Tibial artery (tissue), 4 donors: ENCODE data around the gene ATPAF1.

ENCODE experiments used
- DNase-seq, 2 donors: peaks; one replicate each; pipeline ENCODE4 v3.0.0-alpha.2; 2019
- H3K27ac ChIP-seq, 2 donors: fragments of 200-600 bp; sonication (generic) in 1 of 2; 1 replicate in 1 of 2; 2 replicates in 1 of 2; pipeline ENCODE4 v1.5.1; 2018 to 2019; ENCODE audit warnings: mild to moderate bottlenecking in 1 of 2
- H3K27me3 ChIP-seq, 2 donors: fragments of 200-600 bp; sonication (generic) in 1 of 2; one replicate each; pipeline versions ENCODE4 v1.5.1 to v1.6.0; 2016 to 2019
- H3K36me3 ChIP-seq, 3 donors: fragments of 200-600 bp; sonication (generic) in 2 of 3; one replicate each; pipeline ENCODE4 v1.5.1; 2016 to 2019; ENCODE audit warnings: mild to moderate bottlenecking in 2 of 3
- H3K4me1 ChIP-seq, 4 donors: fragments of 200-600 bp; sonication (generic) in 2 of 4; 1 replicate in 3 of 4; 2 replicates in 1 of 4; pipeline ENCODE4 v1.5.1; 2016 to 2019
- H3K4me3 ChIP-seq, 2 donors: fragments of 200-600 bp; sonication (generic) in 1 of 2; 1 replicate in 1 of 2; 2 replicates in 1 of 2; pipeline ENCODE4 v1.5.1; 2018 to 2019; ENCODE audit warnings: mild to moderate bottlenecking in 2 of 2
- H3K9me3 ChIP-seq, 3 donors: fragments of 200-600 bp; sonication (generic) in 1 of 3; one replicate each; pipeline ENCODE4 v1.5.1; 2016 to 2019
- intact Hi-C: fragments of 100-400 bp; cut with DNase I; formaldehyde crosslinking; loops from one replicate; pipeline ENCODE4 v1.15.0; 2023; ENCODE audit warnings: low total_unique reads
- TF ChIP-seq, protein P1 (sequence below), 2 experiments: fragments of 200-600 bp in 1 of 2; fragments of 450-650 bp in 1 of 2; IDR thresholded peaks; one replicate each; pipeline ENCODE4 v1.5.1; 2017 to 2019; ENCODE audit warnings: antibody characterized with exemption in 2 of 2, mild to moderate bottlenecking in 1 of 2, moderate library complexity in 1 of 2

Gene ATPAF1

DNA sequence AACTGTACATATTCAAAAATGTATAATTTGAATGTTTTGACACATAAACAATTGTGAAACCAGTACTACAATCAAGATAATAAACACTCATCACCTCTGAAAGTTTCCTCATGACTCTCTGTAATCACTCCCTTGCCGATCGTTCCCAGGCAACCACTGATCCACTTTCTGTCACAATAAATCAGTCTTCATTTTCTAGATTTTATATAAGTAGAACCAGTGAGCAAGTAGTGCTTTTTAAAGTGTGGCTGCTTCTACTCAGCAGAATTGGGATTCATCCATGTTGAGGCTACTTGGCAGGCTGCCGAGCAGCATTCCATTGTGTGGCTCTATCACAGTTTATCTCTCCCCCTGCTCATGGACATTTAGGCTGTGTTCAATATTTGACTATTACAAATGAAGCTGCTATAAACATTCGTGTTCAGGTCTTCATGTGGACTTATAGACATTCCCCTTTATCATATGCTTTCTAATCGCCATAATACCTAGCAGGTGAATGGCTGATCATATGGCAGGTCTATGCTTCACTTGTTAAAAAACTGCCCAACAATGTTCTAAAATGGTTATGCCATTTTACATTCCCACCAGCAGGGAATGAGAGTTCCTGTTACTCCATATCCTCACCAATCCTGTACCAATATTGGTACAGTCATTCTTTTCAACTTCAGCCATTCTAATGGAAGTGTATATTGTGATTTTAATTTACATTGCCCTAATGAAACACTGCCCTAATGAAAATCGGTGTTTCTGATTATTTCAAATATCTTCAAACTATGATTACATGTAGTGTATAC is 24.0 kb upstream of the ATPAF1 start:
- intact Hi-C loops, result no loop called here
- Histone ChIP-seq H3K4me1 (peaks cover 0 to 13% (median 3%) of the 10 kb centered on the region in 4 donors), H3K27ac (no peak overlapping the region), H3K4me3 (no peak overlapping the region), H3K9me3 (no peaks in the 10 kb centered on the region), H3K36me3 (peaks cover 53 to 62% (median 58%) of the 10 kb centered on the region in 3 donors), H3K27me3 (no peaks in the 10 kb centered on the region)
- TF ChIP-seq, protein P1, sequence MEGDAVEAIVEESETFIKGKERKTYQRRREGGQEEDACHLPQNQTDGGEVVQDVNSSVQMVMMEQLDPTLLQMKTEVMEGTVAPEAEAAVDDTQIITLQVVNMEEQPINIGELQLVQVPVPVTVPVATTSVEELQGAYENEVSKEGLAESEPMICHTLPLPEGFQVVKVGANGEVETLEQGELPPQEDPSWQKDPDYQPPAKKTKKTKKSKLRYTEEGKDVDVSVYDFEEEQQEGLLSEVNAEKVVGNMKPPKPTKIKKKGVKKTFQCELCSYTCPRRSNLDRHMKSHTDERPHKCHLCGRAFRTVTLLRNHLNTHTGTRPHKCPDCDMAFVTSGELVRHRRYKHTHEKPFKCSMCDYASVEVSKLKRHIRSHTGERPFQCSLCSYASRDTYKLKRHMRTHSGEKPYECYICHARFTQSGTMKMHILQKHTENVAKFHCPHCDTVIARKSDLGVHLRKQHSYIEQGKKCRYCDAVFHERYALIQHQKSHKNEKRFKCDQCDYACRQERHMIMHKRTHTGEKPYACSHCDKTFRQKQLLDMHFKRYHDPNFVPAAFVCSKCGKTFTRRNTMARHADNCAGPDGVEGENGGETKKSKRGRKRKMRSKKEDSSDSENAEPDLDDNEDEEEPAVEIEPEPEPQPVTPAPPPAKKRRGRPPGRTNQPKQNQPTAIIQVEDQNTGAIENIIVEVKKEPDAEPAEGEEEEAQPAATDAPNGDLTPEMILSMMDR (IDR thresholded peaks at IDR 0.05), result no peak
- no peak for DNase-seq

DNA sequence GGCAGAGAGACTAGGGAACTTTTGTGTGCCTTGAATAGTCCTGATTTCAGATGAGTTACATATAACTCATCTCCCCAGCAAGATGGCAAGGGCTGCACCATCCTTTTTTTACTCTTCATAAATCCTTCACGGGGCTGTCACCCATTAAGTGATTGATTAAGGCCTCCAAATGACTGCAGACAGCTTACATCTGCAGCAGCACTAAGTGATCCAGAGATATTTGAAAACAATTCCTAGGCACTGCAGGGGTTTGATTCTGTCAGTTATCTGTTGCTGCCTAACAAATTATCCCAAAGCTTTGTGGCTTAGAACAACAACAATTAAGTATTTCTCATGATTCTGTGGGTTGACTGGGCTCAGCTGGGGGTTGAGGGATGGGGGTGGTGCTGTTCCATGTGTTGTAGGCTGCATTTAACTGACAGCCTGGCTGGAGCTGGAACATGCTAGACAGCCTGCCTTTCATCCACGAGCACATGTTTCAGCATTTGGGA is 22.8 kb upstream of the ATPAF1 start:
- no peak overlapping the region for H3K27ac ChIP-seq
- no peaks in the 10 kb centered on the region for H3K27me3 ChIP-seq
- H3K4me3 ChIP-seq, result no peak overlapping the region
- no peak for DNase-seq
- peaks cover 0 to 16% (median 5%) of the 10 kb centered on the region in 4 donors for H3K4me1 ChIP-seq
- TF ChIP-seq, protein P1 (IDR thresholded peaks at IDR 0.05), result no peak
- H3K9me3 ChIP-seq, result no peaks in the 10 kb centered on the region
- H3K36me3 ChIP-seq, result peaks cover 44 to 66% (median 64%) of the 10 kb centered on the region in 3 donors
- intact Hi-C loops, result no loop called here

DNA sequence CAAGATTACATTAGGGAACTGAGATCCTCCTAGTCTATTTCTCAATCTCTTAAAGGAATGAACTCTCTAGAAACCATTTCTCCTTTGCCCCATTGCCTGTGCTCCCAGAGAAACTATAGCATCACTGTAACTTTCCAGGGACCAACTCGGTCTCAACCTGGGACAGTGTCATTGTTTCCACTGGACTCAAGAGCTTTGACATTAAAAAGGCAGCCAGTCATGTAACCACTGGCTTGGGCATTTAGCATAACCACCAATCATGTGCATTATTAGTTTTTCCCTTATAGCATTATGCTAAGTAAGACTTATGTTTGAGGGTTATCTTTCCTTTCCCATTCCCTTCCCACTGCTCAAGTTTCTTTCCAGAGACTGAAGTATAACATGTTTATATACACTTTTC is 21.7 kb upstream of the ATPAF1 start:
- H3K4me1 ChIP-seq, result peaks cover 0 to 16% (median 5%) of the 10 kb centered on the region in 4 donors
- intact Hi-C loops, result no loop called here
- peaks cover 35 to 67% (median 64%) of the 10 kb centered on the region in 3 donors for H3K36me3 ChIP-seq

DNA sequence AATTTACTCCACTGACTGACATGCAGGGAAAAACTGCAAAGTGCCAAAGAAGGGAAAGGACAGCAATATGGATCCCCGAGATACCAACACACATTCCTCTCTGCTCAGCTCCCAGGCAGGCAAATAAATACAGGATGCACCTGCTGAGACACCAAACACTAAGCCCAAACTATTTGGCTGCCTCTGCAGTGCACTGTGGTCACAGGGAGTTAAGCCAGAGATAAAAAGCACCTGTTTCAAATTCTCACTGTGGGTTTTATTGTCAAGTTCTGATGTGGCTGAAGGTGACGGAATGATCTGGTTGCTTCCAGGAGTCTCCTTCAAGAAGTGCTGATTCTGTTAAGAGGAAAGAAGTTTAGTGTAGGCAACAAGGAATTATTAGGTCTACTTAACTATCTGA is 21.2 kb upstream of the ATPAF1 start:
- Histone ChIP-seq H3K27ac (no peak overlapping the region), H3K4me1 (peaks cover 0 to 16% (median 5%) of the 10 kb centered on the region in 4 donors), H3K27me3 (no peaks in the 10 kb centered on the region), H3K4me3 (no peak overlapping the region), H3K36me3 (peaks cover 40 to 73% (median 70%) of the 10 kb centered on the region in 3 donors), H3K9me3 (no peaks in the 10 kb centered on the region)
- TF ChIP-seq, protein P1 (IDR thresholded peaks at IDR 0.05), result no peak
- intact Hi-C loops, result no loop called here
- DNase-seq, result no peak

More for the DNA sequence above, 21.7 kb upstream of the ATPAF1 start:
- DNase-seq, result no peak
- no peaks in the 10 kb centered on the region for H3K27me3 ChIP-seq
- TF ChIP-seq, protein P1 (IDR thresholded peaks at IDR 0.05), result no peak
- H3K9me3 ChIP-seq, result no peaks in the 10 kb centered on the region
- H3K27ac ChIP-seq, result no peak overlapping the region
- H3K4me3 ChIP-seq, result no peak overlapping the region

DNA sequence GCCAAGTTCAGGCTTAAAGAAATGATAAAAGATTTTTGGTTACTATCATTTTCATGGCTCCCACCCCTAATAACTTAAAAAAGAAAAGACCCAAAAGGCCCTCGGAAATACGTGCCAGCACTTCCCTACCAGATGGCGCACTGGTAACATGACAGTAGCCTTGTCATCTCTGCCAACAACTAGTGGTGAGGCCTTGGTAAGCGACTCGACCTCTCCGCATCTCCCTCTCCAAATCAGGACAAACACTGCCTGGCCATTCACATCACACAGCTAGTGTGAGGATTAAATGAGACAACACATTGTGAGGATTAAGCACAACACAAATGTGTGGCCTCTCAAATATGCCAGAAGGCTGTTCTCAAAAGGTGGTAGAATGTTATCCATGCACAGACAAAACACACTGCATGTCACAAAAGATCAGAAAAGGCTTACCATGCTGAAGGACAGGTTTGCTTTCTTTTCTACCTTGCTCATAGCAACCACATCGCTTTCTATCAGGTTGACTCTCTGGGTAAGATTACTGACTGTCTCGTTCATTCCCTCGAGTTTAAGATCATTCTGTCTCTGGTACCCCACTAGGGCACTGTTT is 19.9 kb upstream of the ATPAF1 start:
- H3K4me1 ChIP-seq, result peaks cover 0 to 10% (median 5%) of the 10 kb centered on the region in 4 donors
- intact Hi-C loops, result no loop called here
- no peak for DNase-seq
- no peaks in the 10 kb centered on the region for H3K9me3 ChIP-seq
- H3K36me3 ChIP-seq, result peaks cover 53 to 86% (median 83%) of the 10 kb centered on the region in 3 donors
- TF ChIP-seq, protein P1 (IDR thresholded peaks at IDR 0.05), result no peak
- H3K4me3 ChIP-seq, result no peak overlapping the region
- no peaks in the 10 kb centered on the region for H3K27me3 ChIP-seq
- peak overlapping the region; percentile 0 to 14 for H3K27ac ChIP-seq
